ENCODE data around the gene PPP1R1C.

PPP1R1C gene

DNA sequence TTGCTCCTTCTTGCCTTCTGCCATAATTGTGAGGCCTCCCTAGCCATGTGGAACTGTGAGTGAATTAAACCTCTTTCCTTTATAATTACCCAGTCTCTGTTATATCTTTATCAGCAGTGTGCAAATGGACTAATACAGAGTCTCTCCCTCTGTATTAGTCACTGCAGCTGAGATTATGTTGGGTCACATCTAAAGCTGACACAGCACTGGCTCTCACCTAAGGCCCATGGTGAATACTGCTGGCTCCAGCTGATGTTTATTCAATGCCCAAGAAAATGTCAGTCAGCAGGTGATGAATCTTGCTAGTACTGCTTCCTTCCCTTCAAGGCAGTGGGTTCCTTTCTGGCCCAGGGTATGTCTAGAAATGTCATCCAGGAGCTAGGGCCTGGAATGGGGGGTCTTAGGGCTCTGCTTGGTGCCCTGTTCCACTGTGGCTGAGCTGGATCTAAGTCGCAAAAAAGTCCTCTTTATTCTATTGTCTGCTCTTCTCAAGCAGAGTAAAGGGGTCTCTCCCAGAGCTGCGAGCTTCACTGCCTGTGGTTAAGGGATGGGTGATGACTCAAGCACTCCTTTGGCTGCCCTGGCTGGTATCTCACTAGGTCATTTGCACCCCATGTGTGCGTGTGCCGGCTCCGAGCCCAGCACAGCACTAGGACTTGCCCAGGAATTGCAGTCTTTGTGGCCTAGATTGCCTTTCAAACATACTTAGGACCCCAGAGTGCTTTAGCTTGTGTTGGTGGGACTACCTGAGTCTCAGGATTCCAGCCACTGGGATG, 29.9 kb downstream of the PPP1R1C start:
- no peak for DNase-seq

DNA sequence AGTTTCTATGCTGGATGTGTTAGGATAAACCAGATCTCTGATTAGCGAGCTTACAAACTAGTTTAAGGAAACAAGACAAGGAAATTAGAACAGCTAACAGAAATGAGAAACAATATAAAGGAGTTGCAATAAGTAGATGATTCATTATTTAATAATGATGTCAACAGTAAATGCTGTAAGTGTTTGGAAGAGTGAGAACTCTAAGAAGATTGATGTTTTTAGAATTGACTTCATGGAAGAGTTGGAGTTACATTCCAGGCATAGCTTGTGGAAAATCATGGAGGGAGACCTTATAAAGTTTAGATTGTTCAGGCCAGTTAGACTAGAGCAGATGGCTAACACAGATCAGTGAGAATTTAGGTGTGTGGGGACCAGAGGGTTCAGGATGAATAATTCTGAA, 32.6 kb downstream of the PPP1R1C start:
- DNase-seq, result no peak

DNA sequence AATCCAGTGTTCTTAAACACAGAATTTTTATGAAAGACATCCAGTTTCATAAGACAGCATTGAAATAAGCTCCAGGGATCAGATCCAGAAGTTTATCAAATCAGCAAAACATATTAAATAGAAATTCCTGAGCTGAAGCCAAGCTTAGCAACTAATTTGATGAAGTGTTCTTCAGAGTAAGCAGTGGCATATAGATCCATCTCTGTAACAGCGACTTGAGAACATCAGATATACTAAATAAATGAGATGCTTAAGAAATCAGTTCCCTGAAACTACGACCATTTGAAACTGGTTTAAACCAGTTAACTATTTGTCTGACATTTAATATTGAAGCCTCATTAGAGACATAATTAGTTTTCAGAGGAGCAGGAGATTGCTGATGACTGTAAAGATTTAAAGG, 34.1 kb downstream of the PPP1R1C start:
- DNase-seq, result no peak

GRCh38 chr2:182020286-182021070, 34.8 kb downstream of the PPP1R1C start:
- peak; percentile 32 for DNase-seq

- peak; percentile 22 for DNase-seq
These were observed 37.6 kb downstream of the PPP1R1C start for GRCh38 chr2:182023235-182023634.

GRCh38 chr2:182030875-182031274, 45.2 kb downstream of the PPP1R1C start:
- peak; percentile 68 for DNase-seq

DNA sequence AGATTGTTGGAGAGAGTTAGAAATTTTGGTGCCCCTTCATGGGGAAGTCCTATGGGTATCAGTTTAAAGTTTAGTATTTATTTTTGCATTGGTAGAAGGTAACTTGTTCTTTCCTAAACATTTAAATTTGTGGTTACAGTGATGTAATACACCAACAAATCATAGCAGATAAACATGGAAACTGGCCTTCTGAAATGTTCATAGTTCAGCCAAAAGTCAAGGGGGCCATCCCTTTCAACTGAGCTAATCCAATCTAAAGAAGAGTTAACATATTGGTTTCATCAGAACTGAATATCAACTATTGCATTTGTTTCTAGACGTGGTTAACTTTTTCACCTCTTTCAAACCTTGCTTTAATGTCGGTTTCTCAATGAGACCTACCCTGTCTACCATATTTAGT, 46.3 kb downstream of the PPP1R1C start:
- no peak for DNase-seq

GRCh38 chr2:182033449-182033848, 47.8 kb downstream of the PPP1R1C start:
- no peak for DNase-seq

DNA sequence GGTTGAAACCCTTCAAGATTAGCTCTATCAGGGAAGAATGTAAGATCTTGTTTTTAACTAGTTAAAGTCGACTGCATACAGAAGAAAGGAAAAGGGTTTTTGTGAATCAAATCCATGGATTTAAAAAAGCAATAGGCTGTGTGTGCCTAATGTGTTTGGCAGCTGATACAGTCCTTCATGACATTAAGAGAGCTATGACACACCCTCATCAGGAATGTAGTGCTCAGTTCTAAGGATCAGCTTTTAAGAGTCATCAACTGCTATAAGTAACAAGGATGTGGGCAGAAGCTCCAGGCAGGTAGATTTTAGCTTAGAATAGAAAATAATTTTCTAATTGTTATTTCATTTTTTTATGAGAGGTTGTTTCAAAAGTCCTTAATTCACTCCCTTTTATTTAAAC, 52.9 kb downstream of the PPP1R1C start:
- peak; percentile 22 for DNase-seq

DNA sequence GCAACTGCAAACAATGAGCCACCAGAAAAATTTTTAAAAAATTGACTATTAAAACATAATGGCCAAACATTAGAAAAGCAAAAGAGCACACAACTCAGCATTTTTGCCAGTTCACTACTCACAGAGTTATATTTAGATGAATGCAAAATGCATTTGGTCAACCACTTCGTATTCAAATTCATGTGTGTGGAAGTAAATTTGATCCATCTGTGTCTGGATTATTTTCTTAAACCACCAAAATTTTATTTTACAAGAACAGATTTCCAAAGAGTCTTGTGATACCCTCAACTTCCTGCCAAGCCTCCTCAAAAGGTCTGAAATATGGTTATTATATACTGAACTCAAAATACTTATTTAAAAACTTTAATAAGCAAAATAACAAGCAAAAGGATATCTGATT, 57.4 kb downstream of the PPP1R1C start:
- DNase-seq, result no peak

- DNase-seq, result no peak
These were observed 58.2 kb downstream of the PPP1R1C start for GRCh38 chr2:182043861-182044260.

- no peak for DNase-seq
These were observed 61.9 kb downstream of the PPP1R1C start for GRCh38 chr2:182047544-182047943.

- DNase-seq, result no peak
These were observed 62.4 kb downstream of the PPP1R1C start for GRCh38 chr2:182048088-182048487.

GRCh38 chr2:182048621-182049020, 63.0 kb downstream of the PPP1R1C start:
- no peak for DNase-seq

- DNase-seq, result no peak
These were observed 63.9 kb downstream of the PPP1R1C start for GRCh38 chr2:182049372-182050148.

DNA sequence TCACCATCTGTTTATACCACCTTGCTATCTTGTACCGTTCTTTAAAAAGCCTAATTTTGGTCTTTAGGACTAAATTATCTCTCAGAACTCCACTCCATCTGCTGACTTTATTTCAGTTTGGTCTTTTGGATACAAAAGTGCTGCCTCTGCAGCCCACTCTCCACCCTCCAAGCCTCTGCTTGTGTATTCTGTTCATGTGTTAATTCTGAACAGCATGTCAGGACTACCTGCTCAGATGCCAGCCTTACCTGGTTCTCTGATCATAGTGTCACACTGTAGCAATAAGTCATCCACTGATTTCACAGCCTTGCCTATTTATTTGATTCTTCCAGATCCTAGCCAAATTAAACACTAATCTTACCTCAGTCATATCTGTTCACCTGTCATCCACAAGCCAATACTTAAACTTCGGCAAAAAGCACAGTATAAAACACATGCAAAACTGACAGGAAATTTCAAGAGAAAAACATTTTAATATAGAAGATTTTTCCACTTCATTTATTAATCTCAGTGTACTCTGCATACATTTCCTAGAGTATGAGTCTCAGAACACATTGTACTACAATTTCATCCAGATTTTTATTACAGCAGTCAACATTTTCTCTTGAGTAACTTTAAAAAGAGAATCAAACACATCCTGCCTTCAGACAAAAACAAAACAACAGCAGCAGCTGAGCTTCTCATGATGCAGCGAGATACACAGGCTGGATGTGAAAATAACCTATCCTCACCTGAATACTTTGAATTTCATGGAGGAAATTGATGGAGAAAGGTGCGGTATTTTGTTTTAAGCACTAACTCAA, 64.9 kb downstream of the PPP1R1C start:
- no peak for DNase-seq

DNA sequence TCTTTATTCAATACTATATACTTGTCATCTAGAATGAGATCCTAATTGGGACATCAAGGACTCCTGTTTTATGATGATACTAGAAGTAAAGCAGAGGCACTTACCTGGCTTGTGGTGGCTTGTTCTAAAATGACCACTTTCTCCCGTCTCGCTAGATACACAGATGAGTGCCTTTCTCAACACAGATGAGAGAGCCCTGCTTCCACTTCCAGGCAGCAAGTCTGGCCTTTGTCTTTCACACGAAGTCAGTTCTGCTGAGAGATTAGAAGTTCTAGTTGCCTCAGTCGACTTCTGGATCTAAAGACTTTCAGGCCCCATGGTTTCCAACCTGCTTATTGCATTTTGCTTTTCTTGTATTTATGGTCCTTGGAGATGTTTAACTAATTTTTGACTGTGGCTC, 70.3 kb downstream of the PPP1R1C start:
- DNase-seq, result no peak

- no peak for DNase-seq
These were observed 71.3 kb downstream of the PPP1R1C start for GRCh38 chr2:182057002-182057401.

DNA sequence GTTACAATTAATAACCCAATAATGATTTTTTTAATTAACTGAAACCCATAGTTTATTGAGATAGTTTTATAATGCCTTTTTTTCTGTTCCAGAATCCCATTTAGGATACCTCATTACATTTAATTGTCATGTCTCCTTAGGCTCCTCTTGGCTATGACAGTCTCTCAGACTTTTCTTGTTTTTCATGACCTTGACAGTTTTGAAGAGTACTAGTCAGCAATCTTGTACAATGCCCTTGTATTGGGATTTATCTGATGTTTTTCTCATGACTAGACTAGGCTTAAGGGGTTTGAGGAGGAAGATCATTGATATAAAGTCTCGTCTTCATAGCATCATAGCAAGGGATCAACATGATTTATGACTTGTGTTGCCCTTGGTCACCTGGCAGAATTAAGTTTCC, 72.4 kb downstream of the PPP1R1C start:
- no peak for DNase-seq

GRCh38 chr2:182061739-182062138, 76.1 kb downstream of the PPP1R1C start:
- no peak for DNase-seq

DNA sequence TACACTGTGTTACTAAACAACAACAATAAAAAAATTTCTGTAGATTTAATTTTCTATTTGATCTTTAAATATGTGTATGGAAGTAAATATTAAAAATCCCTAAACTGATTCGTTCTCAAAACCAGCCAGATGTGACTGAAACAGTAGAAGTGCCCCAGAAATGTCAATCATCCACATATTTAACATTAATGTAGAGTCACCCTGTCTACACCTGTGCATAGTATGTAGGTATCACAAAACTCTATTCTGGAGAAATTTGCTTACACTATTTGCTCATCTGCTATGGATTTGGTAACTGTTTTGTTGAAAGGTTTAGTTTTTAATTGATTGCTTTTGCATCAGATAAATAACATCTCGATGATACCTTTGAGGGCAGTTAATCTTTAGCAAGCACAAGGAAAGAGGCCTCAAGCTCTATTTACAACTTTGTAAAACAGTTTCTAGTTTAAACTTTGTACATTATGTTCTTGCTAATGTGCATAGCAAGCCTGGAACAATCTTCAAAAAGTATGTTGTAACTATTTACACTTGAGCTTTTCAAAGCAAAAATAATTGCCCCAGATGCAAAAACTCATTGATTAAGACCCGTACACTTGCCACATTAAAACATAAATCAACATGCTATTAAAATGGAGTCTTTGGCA, 76.8 kb downstream of the PPP1R1C start:
- DNase-seq, result no peak
